ENCODE measurements around the gene PTPN2.

DNA sequence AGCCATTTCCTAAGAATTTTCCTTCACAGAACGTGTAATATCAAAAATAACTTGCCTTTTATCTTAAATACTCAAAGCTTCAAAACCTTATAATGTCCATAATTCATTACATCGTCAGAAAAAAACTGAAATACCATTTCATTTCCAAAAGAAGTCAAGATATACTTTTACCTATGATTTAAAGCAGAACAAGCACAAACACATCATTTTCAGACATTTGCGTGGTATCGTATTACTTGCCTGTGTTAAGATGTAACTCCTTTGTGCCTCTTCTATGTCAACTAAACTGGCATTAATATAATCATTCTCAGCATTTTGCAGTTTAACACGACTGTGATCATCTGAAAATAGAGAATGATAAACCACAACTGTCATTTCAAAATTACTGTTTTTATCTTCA, 47.5 kb downstream of the PTPN2 start:
- TF ChIP-seq, protein P1, sequence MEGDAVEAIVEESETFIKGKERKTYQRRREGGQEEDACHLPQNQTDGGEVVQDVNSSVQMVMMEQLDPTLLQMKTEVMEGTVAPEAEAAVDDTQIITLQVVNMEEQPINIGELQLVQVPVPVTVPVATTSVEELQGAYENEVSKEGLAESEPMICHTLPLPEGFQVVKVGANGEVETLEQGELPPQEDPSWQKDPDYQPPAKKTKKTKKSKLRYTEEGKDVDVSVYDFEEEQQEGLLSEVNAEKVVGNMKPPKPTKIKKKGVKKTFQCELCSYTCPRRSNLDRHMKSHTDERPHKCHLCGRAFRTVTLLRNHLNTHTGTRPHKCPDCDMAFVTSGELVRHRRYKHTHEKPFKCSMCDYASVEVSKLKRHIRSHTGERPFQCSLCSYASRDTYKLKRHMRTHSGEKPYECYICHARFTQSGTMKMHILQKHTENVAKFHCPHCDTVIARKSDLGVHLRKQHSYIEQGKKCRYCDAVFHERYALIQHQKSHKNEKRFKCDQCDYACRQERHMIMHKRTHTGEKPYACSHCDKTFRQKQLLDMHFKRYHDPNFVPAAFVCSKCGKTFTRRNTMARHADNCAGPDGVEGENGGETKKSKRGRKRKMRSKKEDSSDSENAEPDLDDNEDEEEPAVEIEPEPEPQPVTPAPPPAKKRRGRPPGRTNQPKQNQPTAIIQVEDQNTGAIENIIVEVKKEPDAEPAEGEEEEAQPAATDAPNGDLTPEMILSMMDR (IDR thresholded peaks at IDR 0.05), result no peak
- TF ChIP-seq POLR2A (IDR thresholded peaks at IDR 0.05), result no peak
